DMS114 treated with DMSO at 0.1 percent for 48 hours (cell line): ENCODE measurements around the gene GDPD5.

Experiments used
- DNase-seq: peaks from one replicate; lab custom pipeline; 2025; ENCODE audit not compliant: unreplicated experiment; lab: John Stamatoyannopoulos, UW

The GDPD5 gene

DNA sequence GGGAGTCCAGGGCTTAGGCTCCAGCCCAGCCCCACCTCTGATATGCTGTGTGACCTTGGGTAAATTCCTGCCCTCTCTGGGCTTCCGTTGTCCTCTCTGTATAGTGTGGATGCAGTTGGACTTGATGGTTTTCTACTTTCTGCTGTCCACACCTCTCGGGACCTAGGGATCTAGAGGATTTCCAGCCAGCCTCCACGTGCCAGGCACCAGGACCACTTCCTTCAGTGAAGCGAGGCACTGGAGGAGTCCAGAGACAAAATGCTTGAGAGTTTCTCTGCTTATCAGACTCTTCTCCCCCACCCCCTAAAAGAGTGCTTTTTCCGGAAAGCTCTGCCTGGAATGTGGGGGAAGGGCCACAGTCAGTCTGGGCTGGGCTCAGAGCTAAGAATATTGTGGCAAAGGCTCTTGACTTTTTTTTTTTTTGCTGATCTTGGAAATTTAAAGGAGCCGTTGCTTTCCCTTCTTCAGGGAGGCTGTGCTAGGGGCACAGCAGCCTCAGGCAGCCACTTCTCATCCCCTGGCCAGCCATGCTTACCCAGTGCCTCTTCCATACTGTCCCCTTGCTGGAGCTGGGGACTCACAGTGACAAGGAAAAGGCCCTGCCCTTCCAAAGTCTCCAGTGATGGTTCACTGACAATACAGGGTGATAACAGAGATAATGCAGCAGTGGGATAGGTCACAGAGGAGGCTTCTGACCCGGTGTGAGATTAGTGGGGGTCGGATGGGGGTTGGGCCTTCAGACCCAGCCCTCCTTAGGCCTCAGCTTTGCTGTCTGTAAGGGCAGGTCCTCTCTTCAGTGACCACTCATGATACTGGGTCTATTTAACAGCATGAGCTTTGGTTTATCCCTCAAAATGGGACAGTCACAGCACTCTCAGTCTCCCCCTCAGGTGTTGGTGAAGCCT, 33.5 kb upstream of the GDPD5 start:
- no peak for DNase-seq

- DNase-seq, result no peak
Measured at GRCh38 chr11:75557666-75558494, 32.1 kb upstream of the GDPD5 start.

DNA sequence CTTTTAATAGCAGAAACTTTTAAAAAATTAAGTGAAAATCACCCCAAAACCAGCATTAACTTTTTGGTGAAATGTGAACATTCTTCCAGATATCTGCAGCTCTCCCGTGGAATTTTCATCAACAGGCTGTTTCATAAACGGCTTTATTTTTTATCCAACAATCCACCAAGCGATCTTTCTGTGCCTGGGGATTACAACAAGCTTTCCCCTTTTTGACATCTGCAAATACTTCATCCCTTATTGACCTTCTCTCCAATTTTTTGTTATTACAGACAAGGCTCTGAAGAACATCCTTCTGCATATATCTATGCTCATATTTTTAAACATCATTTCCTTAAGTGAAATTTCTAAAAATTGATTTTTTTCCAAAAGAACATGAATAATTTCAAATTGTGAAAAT, 30.5 kb upstream of the GDPD5 start:
- DNase-seq, result no peak

DNA sequence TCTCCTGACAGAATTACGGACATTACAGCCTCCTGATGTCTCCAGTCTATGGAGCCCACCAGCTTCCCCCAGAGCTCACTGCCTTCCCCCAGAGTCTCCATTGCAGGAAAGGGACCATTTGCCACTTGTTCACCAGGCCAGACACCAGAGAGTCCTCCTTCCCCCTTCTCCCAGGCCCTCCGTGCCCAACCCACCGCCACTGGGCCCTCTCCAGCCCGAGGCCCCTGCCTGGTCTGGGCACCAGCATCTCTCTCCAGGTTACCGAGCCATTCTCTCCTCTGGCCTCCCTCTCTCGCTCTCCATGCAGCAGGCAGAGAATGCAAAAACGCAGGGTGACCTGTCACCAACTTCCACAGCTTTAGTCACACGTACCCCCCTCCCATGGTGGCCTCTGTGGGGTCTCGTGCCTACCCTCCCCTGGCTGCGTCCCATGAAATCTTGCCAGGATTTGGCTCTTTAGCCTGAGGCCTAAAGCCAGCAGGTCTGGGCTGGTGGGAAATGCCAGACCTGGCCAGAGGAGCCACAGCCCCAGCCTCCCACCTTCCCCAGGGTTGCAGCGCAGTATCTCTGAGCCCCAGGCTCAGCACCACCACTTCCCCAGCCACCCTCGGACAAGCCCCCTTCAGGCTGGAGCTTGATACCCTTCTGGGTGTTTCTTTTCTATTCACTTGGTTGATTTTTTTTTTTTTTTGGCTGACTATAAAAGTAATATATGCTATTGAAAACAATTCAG, 29.5 kb upstream of the GDPD5 start:
- no peak for DNase-seq

GRCh38 chr11:75554258-75555022, 28.7 kb upstream of the GDPD5 start:
- no peak for DNase-seq

GRCh38 chr11:75553889-75554257, 28.1 kb upstream of the GDPD5 start:
- no peak for DNase-seq

DNA sequence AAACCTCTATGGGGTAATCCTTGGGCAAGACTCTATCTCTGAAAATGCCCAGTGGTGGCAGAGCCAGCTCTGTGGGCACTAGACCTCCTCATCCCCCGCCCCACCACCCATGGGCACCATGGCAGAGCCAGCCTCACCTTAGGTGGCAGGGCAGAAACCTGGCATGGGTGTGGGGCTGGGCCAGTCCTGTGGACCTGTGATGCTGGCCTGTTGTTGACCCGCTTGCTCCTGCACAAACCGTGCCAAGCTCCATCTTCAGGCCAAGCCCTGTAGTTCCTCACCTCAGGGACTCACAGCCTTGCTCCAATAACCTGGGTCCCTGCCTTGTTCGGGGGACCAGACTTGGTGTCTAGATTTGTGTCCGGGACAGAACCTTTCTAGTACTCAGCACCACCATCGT, 27.4 kb upstream of the GDPD5 start:
- DNase-seq, result no peak

DNA sequence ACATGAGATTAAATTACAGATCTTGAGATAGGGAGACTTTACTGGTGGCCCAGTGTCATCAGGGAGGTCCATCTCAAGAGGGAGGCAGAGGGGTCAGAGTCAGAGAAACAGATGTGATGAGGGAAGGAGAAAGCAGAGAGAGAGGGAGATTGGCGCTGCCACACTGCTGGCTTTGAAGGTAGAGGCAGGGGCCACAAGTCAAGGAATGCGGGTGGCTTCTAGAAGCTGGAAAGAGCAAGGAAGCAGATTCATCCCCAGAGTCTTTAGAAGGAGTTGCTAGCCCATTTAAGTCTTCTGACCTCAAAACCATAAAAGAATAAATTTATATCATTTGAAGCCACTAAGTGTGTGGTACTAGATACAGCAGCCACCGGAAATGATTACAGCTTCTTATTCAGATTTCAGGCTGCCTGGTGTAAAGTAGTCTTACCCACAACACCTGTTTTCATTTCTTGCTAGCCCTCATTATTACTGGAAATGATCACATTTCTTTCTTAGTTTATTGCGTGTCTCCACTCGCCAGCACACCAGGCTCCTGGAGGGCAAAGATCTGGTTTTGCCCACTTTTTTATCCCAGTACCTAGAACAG, 23.7 kb upstream of the GDPD5 start:
- no peak for DNase-seq

- no peak for DNase-seq
Measured at GRCh38 chr11:75548595-75549272, 23.0 kb upstream of the GDPD5 start.

DNA sequence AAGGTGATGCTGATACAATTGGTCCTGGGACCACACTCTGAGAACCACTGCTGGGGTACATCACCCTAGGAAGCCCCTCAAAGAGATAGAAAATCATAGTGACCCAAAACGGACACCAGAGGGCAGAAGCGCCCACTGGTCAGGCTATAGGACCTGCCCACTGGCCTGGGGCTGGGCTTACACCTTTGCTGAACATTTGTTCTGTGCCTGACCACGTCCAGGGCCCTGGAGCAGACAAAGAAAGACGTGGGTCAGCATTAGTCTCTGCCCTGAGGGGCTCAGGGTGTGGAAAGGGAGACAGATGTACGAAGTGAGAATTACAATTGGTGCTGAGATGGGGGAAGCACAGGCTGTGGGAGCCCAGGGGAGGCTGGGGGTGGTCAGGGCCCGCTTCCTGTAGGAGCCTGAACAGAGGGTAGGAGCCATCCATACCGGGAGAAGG, 21.9 kb upstream of the GDPD5 start:
- peak; percentile 32 for DNase-seq

DNA sequence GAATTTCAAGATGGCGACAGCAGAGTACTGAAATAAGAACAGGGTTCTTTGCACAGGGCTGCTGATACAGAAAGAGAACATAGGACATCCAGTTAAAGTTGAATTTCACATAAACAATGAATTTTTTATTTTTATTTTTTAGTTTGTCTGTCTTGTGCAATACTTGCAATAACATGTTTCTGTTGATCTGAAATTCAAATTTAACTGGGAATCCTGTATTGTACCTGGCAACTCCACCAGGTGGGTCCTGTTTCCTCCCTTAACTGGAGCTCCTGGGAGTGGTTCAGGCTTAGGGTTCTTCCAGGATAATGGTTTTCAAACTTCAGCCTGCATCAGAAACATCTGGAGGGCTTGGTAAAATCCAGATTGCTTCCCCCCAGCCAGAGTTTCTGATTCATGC, 21.4 kb upstream of the GDPD5 start:
- DNase-seq, result no peak

GRCh38 chr11:75543806-75544205, 18.1 kb upstream of the GDPD5 start:
- no peak for DNase-seq

DNA sequence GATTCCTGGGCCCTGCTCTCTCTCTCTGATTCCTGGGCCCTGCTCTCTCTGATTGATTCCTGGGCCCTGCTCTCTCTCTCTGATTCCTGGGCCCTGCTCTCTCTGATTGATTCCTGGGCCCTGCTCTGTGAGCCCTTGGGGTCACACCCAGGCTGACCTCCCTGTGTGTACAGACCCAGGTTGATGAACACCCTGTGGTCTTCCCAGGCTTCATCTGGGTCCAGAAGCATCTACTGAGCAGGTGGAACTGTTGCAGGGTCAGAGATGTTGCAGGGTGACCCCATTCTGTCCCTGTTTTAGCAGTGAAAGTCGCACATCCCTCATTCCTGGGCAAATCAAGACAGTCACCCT, 16.3 kb upstream of the GDPD5 start:
- DNase-seq, result no peak

DNA sequence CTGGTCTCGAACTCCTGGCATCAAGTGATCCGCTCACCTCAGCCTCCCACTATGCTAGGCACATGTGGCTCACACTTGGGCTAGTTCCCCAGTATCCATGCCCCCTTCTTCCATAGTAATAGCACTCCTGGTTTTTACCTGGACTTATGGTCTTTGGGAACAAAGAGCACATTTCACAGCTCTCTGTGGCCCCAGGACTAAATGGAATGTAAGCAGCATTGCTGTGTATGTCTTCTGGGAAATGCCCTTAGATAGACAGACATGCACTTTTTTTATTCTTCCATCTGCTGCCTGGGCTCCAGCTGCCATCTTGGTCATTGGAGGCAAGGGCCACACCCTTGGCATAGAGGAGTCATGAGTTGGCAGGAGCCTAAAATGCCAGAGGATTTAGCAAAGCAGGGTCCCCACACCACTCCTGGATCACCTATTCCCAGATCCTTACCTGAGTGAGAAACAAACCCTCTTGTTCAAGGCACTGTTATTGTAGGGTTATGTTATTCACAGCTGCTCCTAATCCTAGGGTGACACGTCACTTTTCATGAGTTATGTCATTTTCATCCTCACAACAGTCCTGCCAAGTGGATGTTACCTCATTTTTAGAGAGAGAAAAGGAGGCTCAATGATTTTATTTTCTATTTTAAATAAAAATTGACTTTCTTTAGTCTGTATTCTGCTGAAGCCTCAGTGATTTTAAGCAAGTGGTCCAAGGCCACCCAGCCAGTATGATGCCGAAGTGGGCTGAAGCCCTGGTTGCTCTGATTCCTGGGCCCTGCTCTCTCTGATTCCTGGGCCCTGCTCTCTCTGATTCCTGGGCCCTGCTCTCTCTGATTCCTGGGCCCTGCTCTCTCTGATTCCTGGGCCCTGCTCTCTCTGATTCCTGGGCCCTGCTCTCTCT, 15.7 kb upstream of the GDPD5 start:
- no peak for DNase-seq

DNA sequence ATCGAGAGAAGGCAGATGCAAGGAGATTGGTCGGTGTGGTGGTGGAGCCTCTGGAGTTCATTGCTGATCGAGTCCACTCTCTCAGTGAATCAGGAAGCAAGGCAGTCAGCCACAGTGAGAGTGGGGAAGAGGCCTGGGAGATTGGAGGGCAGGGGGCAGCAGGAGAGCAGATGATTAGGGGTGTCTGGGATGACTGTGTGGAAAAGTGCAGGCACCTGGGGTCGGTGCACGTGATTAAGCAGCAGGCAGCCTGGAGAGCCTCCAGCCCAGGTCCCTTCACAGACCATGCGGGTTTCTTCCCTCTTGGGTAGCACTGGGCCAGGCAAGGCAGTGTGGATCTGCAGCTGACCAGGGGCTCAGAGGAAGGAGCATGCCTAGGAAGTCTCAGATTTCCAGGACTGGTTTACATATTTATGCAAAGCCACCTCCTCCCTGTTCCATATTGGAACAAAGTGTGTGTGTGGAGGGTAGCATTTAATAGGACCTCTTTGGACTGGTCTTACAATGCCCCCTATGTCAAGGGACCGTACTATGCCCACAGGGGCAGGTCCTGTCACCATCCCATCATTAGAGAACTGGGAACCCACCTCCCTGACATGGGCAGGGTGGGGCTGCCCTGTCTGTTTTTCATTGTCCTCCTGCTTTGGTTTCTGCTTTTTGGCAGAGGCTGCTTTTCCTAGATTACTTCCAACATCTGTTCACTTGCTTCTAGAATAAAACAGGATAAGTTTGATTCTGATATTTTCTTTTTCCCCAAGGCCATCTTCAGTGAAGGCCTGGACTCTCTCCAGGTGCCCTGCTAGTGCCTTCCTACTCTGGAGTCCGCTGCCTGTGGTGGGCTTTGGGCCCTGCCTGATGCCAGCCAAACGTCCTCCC, 14.0 kb upstream of the GDPD5 start:
- DNase-seq, result no peak

- no peak for DNase-seq
Measured at GRCh38 chr11:75538150-75538942, 12.6 kb upstream of the GDPD5 start.

- no peak for DNase-seq
Measured at GRCh38 chr11:75537740-75538139, 12.0 kb upstream of the GDPD5 start.
